ENCODE results near the gene SLC13A5. TPM values are rescaled to one million over a fixed set of nuclear protein-coding genes. Genes with fewer than 3 reads are reported as not detected.

SLC13A5 gene
- total RNA-seq, 4 donors from 2014 or later: not detected

DNA sequence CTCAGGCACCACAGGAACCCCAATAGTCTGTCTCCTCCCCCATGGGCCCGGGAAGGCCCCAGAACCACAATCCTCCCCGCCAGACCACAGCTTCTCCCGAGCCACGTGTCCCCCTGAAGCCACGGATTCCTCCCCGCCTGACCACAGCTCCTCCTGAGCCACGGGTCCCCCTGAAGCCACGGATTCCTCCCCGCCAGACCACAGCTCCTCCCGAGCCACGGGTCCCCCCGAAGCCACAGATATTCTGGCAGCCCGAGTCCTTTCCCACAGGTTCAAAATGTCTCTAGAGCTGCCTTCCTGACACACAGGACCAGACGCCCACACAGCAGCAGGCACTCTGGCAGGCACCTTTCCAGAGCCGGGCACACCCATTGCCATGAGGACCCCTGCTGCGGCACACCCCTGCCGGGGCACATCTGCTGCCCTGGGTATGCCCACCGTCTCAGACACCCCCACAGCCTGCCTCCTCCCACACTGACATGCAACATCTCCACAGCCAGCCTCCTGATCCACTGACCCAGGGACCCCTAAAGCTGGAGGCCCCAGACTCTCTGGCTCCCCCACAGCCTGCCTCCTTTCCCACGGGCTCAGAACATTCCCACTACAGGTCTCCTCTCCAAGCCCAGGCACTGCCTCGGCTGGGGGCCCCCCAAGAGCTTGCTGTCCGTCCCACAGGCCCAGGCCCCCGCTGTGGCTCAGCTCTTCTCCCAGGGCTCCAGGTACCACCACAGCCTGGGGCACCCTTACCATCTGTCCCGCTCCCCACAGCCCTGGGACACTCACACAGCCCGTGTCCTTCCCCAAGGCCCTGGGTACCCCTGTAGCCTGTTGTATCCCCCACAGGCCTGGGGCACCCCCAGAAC, 74.9 kb downstream of the SLC13A5 start:
- TF ChIP-seq, protein P1, sequence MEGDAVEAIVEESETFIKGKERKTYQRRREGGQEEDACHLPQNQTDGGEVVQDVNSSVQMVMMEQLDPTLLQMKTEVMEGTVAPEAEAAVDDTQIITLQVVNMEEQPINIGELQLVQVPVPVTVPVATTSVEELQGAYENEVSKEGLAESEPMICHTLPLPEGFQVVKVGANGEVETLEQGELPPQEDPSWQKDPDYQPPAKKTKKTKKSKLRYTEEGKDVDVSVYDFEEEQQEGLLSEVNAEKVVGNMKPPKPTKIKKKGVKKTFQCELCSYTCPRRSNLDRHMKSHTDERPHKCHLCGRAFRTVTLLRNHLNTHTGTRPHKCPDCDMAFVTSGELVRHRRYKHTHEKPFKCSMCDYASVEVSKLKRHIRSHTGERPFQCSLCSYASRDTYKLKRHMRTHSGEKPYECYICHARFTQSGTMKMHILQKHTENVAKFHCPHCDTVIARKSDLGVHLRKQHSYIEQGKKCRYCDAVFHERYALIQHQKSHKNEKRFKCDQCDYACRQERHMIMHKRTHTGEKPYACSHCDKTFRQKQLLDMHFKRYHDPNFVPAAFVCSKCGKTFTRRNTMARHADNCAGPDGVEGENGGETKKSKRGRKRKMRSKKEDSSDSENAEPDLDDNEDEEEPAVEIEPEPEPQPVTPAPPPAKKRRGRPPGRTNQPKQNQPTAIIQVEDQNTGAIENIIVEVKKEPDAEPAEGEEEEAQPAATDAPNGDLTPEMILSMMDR (IDR thresholded peaks at IDR 0.05; ENCODE audit: low read depth): no peak

DNA sequence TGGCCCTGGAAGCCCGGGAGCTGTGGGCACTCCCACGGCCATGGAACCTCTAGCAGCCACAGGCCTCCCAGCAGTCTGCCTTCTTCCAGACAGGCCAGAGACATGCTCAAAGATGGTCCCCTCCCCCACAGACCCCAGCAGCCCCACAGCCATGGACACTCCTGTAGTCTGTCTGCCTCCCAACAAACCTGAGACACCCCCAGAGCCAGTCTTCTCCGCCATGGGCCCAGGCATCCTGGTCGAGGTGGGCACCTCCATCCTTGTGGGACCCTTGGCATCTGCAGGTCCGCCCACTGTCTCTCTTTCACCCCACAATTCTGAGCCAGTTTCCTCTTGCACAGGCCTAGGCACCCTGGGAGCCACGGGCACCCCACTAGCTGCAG, 75.7 kb downstream of the SLC13A5 start:
- TF ChIP-seq, protein P1 (IDR thresholded peaks at IDR 0.05; ENCODE audit: low read depth): no peak

DNA sequence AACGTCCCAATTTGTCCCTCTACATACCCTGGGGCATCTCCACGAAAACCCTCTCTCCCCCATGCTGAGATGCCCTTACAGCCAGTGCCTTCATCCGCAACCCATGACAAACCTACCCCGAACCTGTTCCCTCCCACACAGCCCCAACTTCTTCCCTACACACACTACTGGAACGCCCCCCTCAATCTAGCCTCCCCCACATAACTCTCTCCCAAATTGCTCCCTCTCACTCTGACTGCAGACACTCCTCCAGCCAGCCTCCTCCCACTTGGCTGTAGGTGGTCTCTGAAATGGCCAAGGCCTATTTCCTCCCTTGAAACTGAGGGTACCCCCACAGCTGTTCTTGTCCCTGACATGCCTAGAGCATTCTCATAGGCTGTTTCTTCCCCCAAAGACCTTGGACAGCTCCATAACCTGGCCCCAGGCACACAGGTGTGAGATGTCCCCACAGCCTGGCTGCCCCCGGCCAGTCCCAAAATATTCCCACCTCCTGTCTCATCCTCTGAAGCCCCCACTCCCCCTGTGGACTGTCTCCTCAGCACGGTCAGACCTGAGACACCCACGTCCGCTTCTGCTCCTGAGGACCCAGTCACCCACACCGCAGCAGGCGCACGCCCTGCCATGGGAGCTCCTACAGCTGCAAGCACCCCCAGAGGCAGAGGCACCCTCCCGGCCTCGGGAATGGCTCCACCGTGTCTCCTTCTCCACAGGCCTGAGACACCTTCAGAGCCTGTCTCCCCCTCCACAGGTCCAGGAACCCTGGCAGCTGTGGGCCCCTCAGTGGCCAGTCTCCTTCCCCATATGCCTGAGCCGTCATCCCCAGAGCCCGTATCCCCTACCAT, 76.3 kb downstream of the SLC13A5 start:
- TF ChIP-seq, protein P1 (IDR thresholded peaks at IDR 0.05; ENCODE audit: low read depth): no peak

DNA sequence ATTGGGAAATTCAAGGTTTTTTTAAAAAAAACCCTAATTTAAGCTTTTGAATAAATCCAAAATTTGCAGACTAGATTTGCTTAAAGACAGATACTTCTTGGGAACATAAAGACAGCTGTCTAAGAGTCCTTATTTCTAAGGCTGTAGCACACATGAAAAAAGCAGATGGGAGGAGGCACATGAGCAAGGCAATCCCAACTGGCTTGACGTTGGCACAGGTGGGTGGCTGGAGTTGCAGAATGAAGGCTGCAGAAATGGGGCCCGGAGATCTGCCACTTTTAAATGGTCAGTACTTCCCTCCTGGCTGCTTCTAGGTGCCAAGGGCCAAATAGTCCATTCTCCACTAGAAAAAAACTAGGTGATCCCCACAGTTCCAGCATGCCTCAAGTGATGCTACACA, 77.1 kb downstream of the SLC13A5 start:
- TF ChIP-seq, protein P1 (IDR thresholded peaks at IDR 0.05; ENCODE audit: low read depth): no peak

Small RNA genes lying within 50 kb of the gene (small RNA-seq; reads per million reads assigned to genes)
- gene AC004706.2: not detected
- not detected for gene MIR4520-1

Other genes starting within 250 kb of the SLC13A5 start
- 1 to 10 TPM in 2 of 4 donors, under 1 TPM in 2; 0.34 to 1.9 (median 1.2) TPM for gene PITPNM3, start 156.8 kb downstream of the SLC13A5 start, total RNA-seq
- 10 to 100 TPM; 10.6 to 17.5 (median 11.1) TPM for gene KIAA0753, start 72.7 kb downstream of the SLC13A5 start, total RNA-seq
- gene TXNDC17, start 72.3 kb downstream of the SLC13A5 start, total RNA-seq: 100 to 1,000 TPM in 2 of 4 donors, 10 to 100 TPM in 2; 67.0 to 216 (median 115) TPM
- 10 to 100 TPM in 3 of 4 donors, 1 to 10 TPM in 1; 6.2 to 18.8 (median 12.1) TPM for gene MED31, start 61.8 kb downstream of the SLC13A5 start, total RNA-seq
- gene C17orf100, start 61.6 kb downstream of the SLC13A5 start, total RNA-seq: 1 to 10 TPM in 1 of 4 donors, under 1 TPM in 1, not detected in 2; 0.85 to 2.0 TPM
- 100 to 1,000 TPM in 1 of 4 donors, 10 to 100 TPM in 3; 29.5 to 128 (median 34.2) TPM for gene XAF1, start 42.7 kb upstream of the SLC13A5 start, total RNA-seq
- gene FBXO39, start 62.8 kb upstream of the SLC13A5 start, total RNA-seq: 1 to 10 TPM in 1 of 4 donors, under 1 TPM in 1, not detected in 2; 0.66 to 4.7 TPM
- not detected for gene TEKT1, start 118.4 kb upstream of the SLC13A5 start, total RNA-seq